IMR-90 (cell line): ENCODE measurements around the gene MRPL54. TPM values are rescaled to one million over a fixed set of nuclear protein-coding genes. Genes with fewer than 3 reads are reported as not detected.

ENCODE experiments used
- ATAC-seq: fragments of 200-7000 bp; cut with Tn5 transposase; 2 replicates; pipeline ENCODE4 v1.9.1; 2020; ENCODE audit warnings: low read depth, mild to moderate bottlenecking, moderate library complexity
- BruUV-seq: library from RNA; stranded (reverse); fragments of 400-500 nt; replicated peaks from 2 replicates; lab custom pipeline; 2021; lab: Mats Ljungman, UMichigan
- CTCF ChIA-PET: fragments of 300-600 bp; formaldehyde crosslinking; extraction: SDS; loops from one replicate; lab custom pipeline; 2021; ENCODE audit warnings: antibody characterized with exemption; lab: Yijun Ruan, JAX
- POLR2A ChIA-PET: fragments of 300-600 bp; sonication (Branson Sonifier 250); formaldehyde crosslinking; loops from one replicate; lab custom pipeline; 2022; ENCODE audit warnings: antibody characterized with exemption; ENCODE audit not compliant: unreplicated experiment; lab: Charles Lee
- DNase-seq: peaks from one replicate; pipeline ENCODE4 v3.0.0; 2013
- H2AFZ ChIP-seq: replicated peaks from 2 replicates; pipeline ENCODE3; 2013; ENCODE audit warnings: low read length, mild to moderate bottlenecking; ENCODE audit not compliant: poor library complexity
- H2AK5ac ChIP-seq: 2 replicates; pipeline ENCODE4 v1.6.1; 2013; ENCODE audit warnings: low read depth, low read length, inconsistent platforms
- H2AK9ac ChIP-seq: replicated peaks from 2 replicates; pipeline ENCODE3; 2013; ENCODE audit warnings: mild to moderate bottlenecking, low read depth, low read length, moderate library complexity; ENCODE audit not compliant: poor library complexity
- H2BK120ac ChIP-seq: 2 replicates; pipeline ENCODE4 v1.6.1; 2013; ENCODE audit warnings: low read depth, low read length, inconsistent platforms
- H2BK15ac ChIP-seq: 3 replicates; pipeline ENCODE4 v1.6.1; 2013; ENCODE audit warnings: low read depth, low read length, inconsistent platforms
- H2BK20ac ChIP-seq: 2 replicates; pipeline ENCODE4 v1.6.1; 2013; ENCODE audit warnings: low read depth, mild to moderate bottlenecking, inconsistent platforms, low read length, moderate library complexity
- H2BK5ac ChIP-seq: 2 replicates; pipeline ENCODE4 v1.6.1; 2013; ENCODE audit warnings: mild to moderate bottlenecking, low read depth, low read length, inconsistent platforms; ENCODE audit not compliant: poor library complexity, severe bottlenecking
- H3K14ac ChIP-seq: replicated peaks from 2 replicates; pipeline ENCODE4 v1.6.1; 2013; ENCODE audit warnings: low read depth, low read length, inconsistent platforms
- H3K18ac ChIP-seq: 2 replicates; pipeline ENCODE4 v1.6.1; 2013; ENCODE audit warnings: low read depth, low read length, control low read depth
- H3K23ac ChIP-seq: 2 replicates; pipeline ENCODE4 v1.6.1; 2013; ENCODE audit warnings: low read depth, low read length, inconsistent platforms
- H3K27ac ChIP-seq: 2 replicates; pipeline ENCODE4 v1.5.1; 2013; ENCODE audit warnings: mild to moderate bottlenecking, control low read depth, low read length; ENCODE audit not compliant: insufficient read depth
- H3K27me3 ChIP-seq: 2 replicates; pipeline ENCODE4 v1.6.1; 2013; ENCODE audit warnings: low read length; ENCODE audit not compliant: control insufficient read depth, insufficient read depth
- H3K36me3 ChIP-seq: 2 replicates; pipeline ENCODE4 v1.6.1; 2013; ENCODE audit warnings: low read length, mixed read lengths; ENCODE audit not compliant: control insufficient read depth, insufficient read depth
- H3K4ac ChIP-seq: 2 replicates; pipeline ENCODE4 v1.6.1; 2013; ENCODE audit warnings: low read depth, low read length, inconsistent platforms
- H3K4me1 ChIP-seq: 2 replicates; pipeline ENCODE4 v1.6.1; 2013; ENCODE audit warnings: low read length, mixed read lengths; ENCODE audit not compliant: control insufficient read depth, insufficient read depth
- H3K4me2 ChIP-seq: 2 replicates; pipeline ENCODE4 v1.6.1; 2013; ENCODE audit warnings: low read depth, mild to moderate bottlenecking, control low read depth, low read length, moderate library complexity
- H3K4me3 ChIP-seq: 2 replicates; pipeline ENCODE4 v1.5.1; 2013; ENCODE audit warnings: low read depth, mild to moderate bottlenecking, control low read depth, low read length, moderate library complexity; ENCODE audit not compliant: insufficient read depth
- H3K56ac ChIP-seq: 2 replicates; pipeline ENCODE4 v1.6.1; 2013; ENCODE audit warnings: low read length, inconsistent platforms; ENCODE audit not compliant: insufficient read depth; ENCODE audit errors: extremely low read depth
- H3K79me1 ChIP-seq, 2 experiments: 2 replicates each; pipeline ENCODE4 v1.6.1; 2013; ENCODE audit warnings: low read length in 2 of 2, inconsistent platforms in 1 of 2, low read depth in 1 of 2
- H3K9ac ChIP-seq: 2 replicates; pipeline ENCODE4 v1.6.1; 2013; ENCODE audit warnings: low read depth, low read length, control low read depth
- H3K9me1 ChIP-seq: 2 replicates; pipeline ENCODE4 v1.6.1; 2013; ENCODE audit warnings: low read length, inconsistent platforms; ENCODE audit not compliant: insufficient read depth
- H3K9me3 ChIP-seq: 2 replicates; pipeline ENCODE4 v1.6.1; 2013; ENCODE audit warnings: low read length; ENCODE audit not compliant: control insufficient read depth, insufficient read depth
- H4K20me1 ChIP-seq: 2 replicates; pipeline ENCODE4 v1.6.1; 2013; ENCODE audit warnings: low read length, inconsistent platforms; ENCODE audit not compliant: insufficient read depth
- H4K5ac ChIP-seq: 2 replicates; pipeline ENCODE4 v1.6.1; 2013; ENCODE audit warnings: mild to moderate bottlenecking, low read depth, low read length, control low read depth
- H4K8ac ChIP-seq, 2 experiments: 2 replicates each; pipeline ENCODE4 v1.6.1; 2013; ENCODE audit warnings: low read depth in 2 of 2, low read length in 2 of 2, control low read depth in 1 of 2, inconsistent platforms in 1 of 2
- H4K91ac ChIP-seq: 2 replicates; pipeline ENCODE4 v1.6.1; 2013; ENCODE audit warnings: low read depth, low read length, inconsistent platforms; ENCODE audit not compliant: insufficient read depth
- BHLHE40 ChIP-seq: fragments of 150-350 bp; IDR thresholded peaks from 2 replicates; pipeline ENCODE4 v1.6.1; 2016; ENCODE audit warnings: mild to moderate bottlenecking, low read depth, low read length
- CEBPB ChIP-seq: IDR thresholded peaks from 2 replicates; pipeline ENCODE4 v1.6.1; 2012; ENCODE audit warnings: low read depth, low read length, improper control_type of control experiment
- CHD1 ChIP-seq: IDR thresholded peaks from 2 replicates; pipeline ENCODE4 v1.6.1; 2012; ENCODE audit warnings: low read depth, low read length, improper control_type of control experiment
- MAFK ChIP-seq: IDR thresholded peaks from 2 replicates; pipeline ENCODE4 v1.6.1; 2012; ENCODE audit warnings: low read depth, low read length, improper control_type of control experiment
- MAZ ChIP-seq: IDR thresholded peaks from 2 replicates; pipeline ENCODE4 v1.6.1; 2012; ENCODE audit warnings: low read depth, mild to moderate bottlenecking, low read length, improper control_type of control experiment, moderate library complexity, borderline replicate concordance
- MXI1 ChIP-seq: IDR thresholded peaks from 2 replicates; pipeline ENCODE4 v1.6.1; 2012; ENCODE audit warnings: low read depth, mild to moderate bottlenecking, low read length, moderate library complexity, borderline replicate concordance
- NFE2L2 ChIP-seq: fragments of 150-350 bp; IDR thresholded peaks from 2 replicates; pipeline ENCODE4 v1.6.1; 2016; ENCODE audit warnings: low read depth, mild to moderate bottlenecking, low read length
- POLR2A ChIP-seq: IDR thresholded peaks from 2 replicates; pipeline ENCODE4 v1.6.1; 2012; ENCODE audit warnings: mild to moderate bottlenecking, low read depth, low read length
- RAD21 ChIP-seq: IDR thresholded peaks from 2 replicates; pipeline ENCODE4 v1.6.1; 2012; ENCODE audit warnings: low read length, improper control_type of control experiment
- RCOR1 ChIP-seq: IDR thresholded peaks from 2 replicates; pipeline ENCODE4 v1.6.1; 2012; ENCODE audit warnings: mild to moderate bottlenecking, low read length, improper control_type of control experiment; ENCODE audit not compliant: insufficient replicate concordance
- RFX5 ChIP-seq: IDR thresholded peaks from 2 replicates; pipeline ENCODE4 v1.8.0; 2012; ENCODE audit warnings: low read depth, mild to moderate bottlenecking, low read length, moderate library complexity
- SMC3 ChIP-seq: fragments of 150-350 bp; IDR thresholded peaks from 2 replicates; pipeline ENCODE4 v1.6.1; 2016; ENCODE audit warnings: low read depth, mild to moderate bottlenecking, antibody characterized with exemption, low read length, moderate library complexity
- WGBS, 2 experiments: methylation state at CpG; one replicate each; pipeline versions ENCODE4 v1.1.5 to v1.1.7; 2013; ENCODE audit warnings: missing lambda C conversion rate in 2 of 2; ENCODE audit not compliant: insufficient read length in 1 of 2; ENCODE audit errors: extremely low coverage in 2 of 2; 5-methylcytosine and 5-hydroxymethylcytosine counted together
- dilution Hi-C: fragments of 300-500 bp; cut with HindIII; formaldehyde crosslinking; loops from one replicate; pipeline ENCODE4 v1.14.3; 2018; ENCODE audit warnings: low sequenced_read_pairs; ENCODE audit not compliant: unreplicated experiment
- in situ Hi-C: fragments of 300-500 bp; cut with MboI; formaldehyde crosslinking; loops from 3 replicates; pipeline ENCODE4 v1.14.3; 2019; ENCODE audit warnings: low sequenced_read_pairs, inconsistent platforms, mixed read lengths
- intact Hi-C: fragments of 100-400 bp; cut with micrococcal nuclease; formaldehyde crosslinking; loops from 2 replicates; pipeline ENCODE4 v1.10.0; 2022
- polyA plus RNA-seq, 3 experiments: library from polyadenylated mRNA; depleted of rRNA; stranded (reverse); fragments of >200 nt; gene quantifications; 2 replicates each; pipeline ENCODE4 v1.2.3, GENCODE V29; 2012; ENCODE audit warnings: low replicate concordance in 1 of 3
- total RNA-seq: library from RNA; depleted of rRNA; stranded (reverse); fragments of >200 nt; gene quantifications from 2 replicates; pipeline ENCODE4 v1.2.3, GENCODE V29; 2012
- TF ChIP-seq, protein P1 (sequence below): conservative IDR thresholded peaks from 2 replicates; pipeline ENCODE4 v1.5.1; 2012; ENCODE audit warnings: mild to moderate bottlenecking, low read depth, low read length, improper control_type of control experiment
- TF ChIP-seq, protein P2 (sequence below): fragments of 150-350 bp; IDR thresholded peaks from 2 replicates; pipeline ENCODE4 v1.6.1; 2017; ENCODE audit warnings: mild to moderate bottlenecking, antibody characterized with exemption, low read length, low read depth

MRPL54 gene
- total and polyA plus RNA-seq, 2 of the 4 experiments (the other 2 are of a cell fraction), result 55.9 to 75.7 TPM

DNA sequence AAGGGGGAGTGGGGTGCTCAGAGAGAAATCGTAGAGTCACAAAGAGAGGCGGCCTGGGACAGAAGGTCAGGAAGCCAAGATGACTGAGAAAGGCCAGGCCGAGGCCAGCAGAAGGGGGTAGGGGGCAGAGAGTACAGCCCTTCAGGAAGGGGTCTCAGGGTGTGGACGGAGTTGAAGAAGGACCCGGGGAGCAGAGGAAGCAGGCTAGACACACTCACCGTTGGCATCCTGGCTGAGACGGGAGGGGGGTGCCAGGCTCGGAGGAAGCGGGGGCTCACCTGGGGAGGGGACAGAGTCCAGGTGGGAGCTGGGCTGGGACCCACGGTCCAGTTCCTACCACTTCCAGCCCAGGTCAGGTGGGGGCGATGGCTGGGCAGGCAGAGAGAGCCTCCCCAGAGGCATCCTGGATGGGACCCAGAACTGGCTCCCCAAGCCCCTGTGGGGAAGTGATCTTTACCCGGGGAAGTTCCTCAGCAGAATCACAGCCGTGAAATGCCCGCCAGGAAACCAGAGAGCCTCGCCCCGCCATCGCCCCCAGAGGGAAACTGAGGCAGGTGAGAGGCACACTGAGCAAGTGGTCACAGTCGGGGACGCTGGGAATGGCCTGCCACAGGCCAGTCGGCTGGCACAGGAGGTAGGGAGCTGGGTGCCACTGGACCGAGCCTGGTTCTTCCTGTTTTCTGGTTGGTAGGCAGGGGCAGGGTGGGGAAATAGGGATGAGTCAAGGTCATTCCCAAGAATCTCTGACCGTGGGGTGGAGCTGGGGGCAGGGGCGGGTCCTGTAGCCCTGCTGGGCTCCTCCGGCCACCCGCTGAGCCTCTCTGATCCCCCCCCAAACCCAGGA lies 22.3 kb downstream of the MRPL54 start:
- Histone ChIP-seq H2BK120ac (no peak overlapping the region), H3K4me1 (no peaks in the 10 kb centered on the region), H3K9me1 (no peaks in the 10 kb centered on the region), H3K4me2 (no peak overlapping the region), H3K14ac (no peak overlapping the region), H4K20me1 (no peaks in the 10 kb centered on the region), H3K36me3 (no peaks in the 10 kb centered on the region), H3K23ac (no peak overlapping the region), H2BK15ac (no peak overlapping the region), H2AK9ac (no peak overlapping the region), H2AK5ac (no peak overlapping the region), H3K56ac (no peak overlapping the region), H4K8ac (no peak overlapping the region), H3K9ac (no peak overlapping the region), H2AFZ (no peak overlapping the region), H3K4me3 (no peak overlapping the region), H3K27me3 (peaks cover 25% of the 10 kb centered on the region), H2BK20ac (no peak overlapping the region), H2BK5ac (no peak overlapping the region), H4K91ac (no peak overlapping the region), H3K9me3 (peaks cover 24% of the 10 kb centered on the region), H4K5ac (no peak overlapping the region), H3K4ac (no peak overlapping the region), H3K27ac (no peak overlapping the region), H3K79me1 (no peaks in the 10 kb centered on the region), H3K18ac (no peak overlapping the region)
- DNase-seq (no peak), ATAC-seq (no peak)
- 24% methylated on average over 6 of the region's 25 CpGs; no CpG with 5 or more reads in 1 of the 2 experiments for WGBS, 2 experiments
- ChIA-PET CTCF (no interaction called here), POLR2A (no interaction called here)
- dilution Hi-C loops (no loop called here), intact Hi-C loops (no loop called here), in situ Hi-C loops (no loop called here)
- no TSS peak for BruUV-seq
- TF ChIP-seq, protein P1, sequence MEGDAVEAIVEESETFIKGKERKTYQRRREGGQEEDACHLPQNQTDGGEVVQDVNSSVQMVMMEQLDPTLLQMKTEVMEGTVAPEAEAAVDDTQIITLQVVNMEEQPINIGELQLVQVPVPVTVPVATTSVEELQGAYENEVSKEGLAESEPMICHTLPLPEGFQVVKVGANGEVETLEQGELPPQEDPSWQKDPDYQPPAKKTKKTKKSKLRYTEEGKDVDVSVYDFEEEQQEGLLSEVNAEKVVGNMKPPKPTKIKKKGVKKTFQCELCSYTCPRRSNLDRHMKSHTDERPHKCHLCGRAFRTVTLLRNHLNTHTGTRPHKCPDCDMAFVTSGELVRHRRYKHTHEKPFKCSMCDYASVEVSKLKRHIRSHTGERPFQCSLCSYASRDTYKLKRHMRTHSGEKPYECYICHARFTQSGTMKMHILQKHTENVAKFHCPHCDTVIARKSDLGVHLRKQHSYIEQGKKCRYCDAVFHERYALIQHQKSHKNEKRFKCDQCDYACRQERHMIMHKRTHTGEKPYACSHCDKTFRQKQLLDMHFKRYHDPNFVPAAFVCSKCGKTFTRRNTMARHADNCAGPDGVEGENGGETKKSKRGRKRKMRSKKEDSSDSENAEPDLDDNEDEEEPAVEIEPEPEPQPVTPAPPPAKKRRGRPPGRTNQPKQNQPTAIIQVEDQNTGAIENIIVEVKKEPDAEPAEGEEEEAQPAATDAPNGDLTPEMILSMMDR, result no peak
- TF ChIP-seq NFE2L2 (no peak), MXI1 (no peak), RFX5 (no peak), SMC3 (no peak), BHLHE40 (no peak), CEBPB (no peak), MAZ (no peak), POLR2A (no peak), MAFK (no peak), CHD1 (no peak), RAD21 (no peak), RCOR1 (no peak)
- TF ChIP-seq, protein P2, sequence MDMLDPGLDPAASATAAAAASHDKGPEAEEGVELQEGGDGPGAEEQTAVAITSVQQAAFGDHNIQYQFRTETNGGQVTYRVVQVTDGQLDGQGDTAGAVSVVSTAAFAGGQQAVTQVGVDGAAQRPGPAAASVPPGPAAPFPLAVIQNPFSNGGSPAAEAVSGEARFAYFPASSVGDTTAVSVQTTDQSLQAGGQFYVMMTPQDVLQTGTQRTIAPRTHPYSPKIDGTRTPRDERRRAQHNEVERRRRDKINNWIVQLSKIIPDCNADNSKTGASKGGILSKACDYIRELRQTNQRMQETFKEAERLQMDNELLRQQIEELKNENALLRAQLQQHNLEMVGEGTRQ, result no peak
